GM12874 (cell line): ENCODE results near the gene BLVRA.

ENCODE experiments used
- CTCF ChIP-seq: IDR thresholded peaks from 2 replicates; pipeline ENCODE4 v1.5.1; 2011; ENCODE audit warnings: low read depth, mild to moderate bottlenecking, control low read depth, low read length, moderate library complexity; ENCODE audit not compliant: insufficient read depth

The BLVRA gene, protein sequence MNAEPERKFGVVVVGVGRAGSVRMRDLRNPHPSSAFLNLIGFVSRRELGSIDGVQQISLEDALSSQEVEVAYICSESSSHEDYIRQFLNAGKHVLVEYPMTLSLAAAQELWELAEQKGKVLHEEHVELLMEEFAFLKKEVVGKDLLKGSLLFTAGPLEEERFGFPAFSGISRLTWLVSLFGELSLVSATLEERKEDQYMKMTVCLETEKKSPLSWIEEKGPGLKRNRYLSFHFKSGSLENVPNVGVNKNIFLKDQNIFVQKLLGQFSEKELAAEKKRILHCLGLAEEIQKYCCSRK

GRCh38 chr7:43758029-43758821 lies at the start of gene BLVRA:
TSS of gene BLVRA (plus strand) at chr7:43758680. CDS start at chr7:43771159, 12,479 bp downstream.
- no peak for TF ChIP-seq CTCF

DNA sequence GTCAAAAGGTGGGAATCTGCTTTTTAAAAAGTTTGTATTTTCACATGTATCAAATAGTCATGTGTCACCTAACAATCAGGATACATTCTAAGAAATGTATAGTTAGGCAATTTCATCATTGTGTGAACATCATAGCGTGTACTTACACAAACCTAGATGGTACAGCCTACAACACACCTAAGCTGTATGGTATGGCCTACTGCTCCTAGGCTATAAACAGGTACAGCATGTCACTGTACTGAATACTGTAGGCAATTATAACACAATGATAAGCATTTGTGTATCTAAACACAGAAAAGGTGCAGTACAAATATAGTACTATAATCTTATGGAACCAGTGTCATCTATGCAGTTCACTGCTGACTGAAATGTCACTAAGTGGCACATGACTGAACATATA lies 47.0 kb upstream of the BLVRA start:
- no peak for TF ChIP-seq CTCF

GRCh38 chr7:43716598-43716997 lies 41.9 kb upstream of the BLVRA start:
- no peak for TF ChIP-seq CTCF

- peak; percentile 19; the same call in 1 of the 2 replicates for TF ChIP-seq CTCF
Measured at GRCh38 chr7:43721193-43721806, 37.2 kb upstream of the BLVRA start.

DNA sequence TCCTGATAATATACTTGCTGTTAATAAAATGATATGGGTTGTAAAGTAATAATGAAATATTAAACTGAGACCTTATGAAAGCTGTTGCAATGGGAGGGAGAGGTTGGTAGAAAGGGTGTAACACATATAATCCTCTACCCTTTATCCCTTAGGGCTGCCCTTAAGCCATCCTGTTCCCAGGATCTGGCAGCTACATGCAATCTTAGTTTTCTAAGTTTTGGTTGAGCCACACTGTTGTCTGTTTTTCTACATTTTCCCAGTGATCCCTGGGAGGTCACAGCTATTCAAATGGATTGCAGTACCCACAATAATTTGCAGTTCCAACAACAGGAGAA lies 35.5 kb upstream of the BLVRA start:
- no peak for TF ChIP-seq CTCF

DNA sequence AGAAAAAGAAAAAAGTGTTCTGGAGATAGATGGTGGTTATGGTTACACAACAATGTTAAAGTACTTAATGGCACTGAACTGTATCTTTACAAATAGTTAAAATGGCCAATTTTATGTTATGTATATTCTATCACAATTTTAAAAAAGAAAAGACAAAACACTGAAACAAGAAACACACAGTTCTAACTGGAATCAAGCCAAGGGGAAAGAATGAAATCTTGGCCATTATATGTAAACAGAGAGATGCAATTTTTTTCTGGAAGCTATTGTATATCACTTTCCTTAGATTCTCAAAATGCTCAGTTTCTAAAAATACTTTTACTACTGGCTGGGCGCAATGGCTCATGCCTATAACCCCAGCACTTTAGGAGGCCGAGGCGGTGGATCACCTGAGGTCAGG lies 33.2 kb upstream of the BLVRA start:
- no peak for TF ChIP-seq CTCF

GRCh38 chr7:43726466-43726865 lies 32.0 kb upstream of the BLVRA start:
- TF ChIP-seq CTCF: no peak
